ENCODE data around the gene USO1.

The USO1 gene

DNA sequence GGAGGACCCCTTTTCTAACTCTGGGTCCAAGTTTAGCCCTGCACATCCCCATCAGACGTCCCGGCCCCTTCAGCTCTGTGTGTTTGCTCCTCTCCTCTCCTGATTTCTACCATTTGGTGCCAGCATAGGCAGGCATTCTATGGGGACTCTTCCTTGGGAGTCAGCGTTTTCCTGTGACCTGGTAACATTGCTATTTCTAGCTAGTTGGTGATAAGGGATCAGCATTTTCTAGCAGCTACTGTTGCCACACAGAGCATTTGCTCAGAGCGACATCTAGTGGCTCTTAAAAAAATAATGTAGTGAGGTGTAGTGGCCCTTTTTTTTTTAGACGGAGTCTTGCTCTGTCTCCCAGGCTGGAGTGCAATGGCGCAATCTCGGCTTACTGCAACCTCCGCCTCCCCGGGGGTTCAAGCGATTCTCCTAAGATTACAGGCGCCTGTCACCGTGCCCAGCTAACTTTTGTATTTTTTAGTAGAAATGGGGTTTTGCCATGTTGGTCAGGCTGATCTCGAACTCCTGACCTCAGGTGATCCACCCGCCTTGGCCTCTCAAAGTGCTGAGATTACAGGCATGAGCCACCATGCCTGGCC is 123.9 kb downstream of the USO1 start:
- peak; percentile 85 for DNase-seq

DNA sequence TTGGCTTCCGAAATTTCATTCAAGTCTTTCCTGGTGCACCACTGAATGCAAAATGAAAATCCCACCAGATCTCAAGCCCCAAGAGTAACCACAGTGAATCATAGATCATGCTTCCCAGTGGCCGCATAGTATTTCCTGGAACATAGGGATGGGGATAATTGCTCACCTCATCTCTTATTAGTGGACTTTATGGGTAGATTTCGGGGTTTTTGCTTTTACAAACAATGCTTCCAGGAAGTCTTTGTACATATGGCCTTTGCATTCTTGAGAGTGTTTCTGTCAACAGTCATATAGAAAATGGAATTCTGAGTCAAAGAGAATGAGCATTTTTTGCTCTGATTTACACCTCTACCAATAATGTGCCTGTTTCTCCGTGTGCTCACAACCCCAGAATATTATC is 124.5 kb downstream of the USO1 start:
- peak; percentile 64 for DNase-seq

DNA sequence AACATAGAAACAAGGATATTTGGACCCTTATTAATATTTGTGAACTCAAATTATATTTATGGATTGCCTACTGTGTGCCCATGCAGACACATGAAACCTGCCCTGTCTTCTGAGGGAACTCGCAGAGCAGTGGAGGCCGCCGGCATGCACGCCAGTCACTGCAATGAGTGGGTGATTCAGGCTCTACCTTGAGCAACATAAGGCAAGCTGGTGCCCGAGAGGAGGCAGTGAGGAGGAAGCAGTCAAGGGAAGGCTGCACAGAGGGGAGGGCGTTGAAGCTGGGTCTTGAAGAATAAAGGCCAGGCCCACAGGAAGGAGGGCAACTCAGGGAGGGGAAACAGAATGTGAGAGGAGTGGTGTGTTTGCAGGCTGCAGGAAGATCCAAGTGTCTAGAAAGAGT is 125.1 kb downstream of the USO1 start:
- DNase-seq: peak; percentile 65

DNA sequence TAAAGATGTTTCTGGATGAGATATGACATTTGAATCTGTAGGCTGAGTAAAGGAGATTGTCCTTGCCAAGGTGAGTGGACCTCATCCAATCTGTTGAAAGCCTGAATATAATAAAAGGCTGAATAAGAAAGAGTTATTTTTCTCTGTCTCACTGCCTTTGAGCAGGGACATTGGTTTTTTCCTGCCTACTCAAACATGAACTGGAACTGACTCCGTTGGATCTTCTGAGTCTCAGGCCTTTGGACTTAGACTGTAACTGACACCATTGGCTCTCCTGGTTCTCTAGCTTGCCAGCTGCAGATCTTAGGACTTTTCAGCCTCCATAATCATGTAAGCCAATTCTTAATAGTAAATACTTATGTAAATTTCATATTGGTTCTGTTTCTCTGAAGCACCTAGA is 134.3 kb downstream of the USO1 start:
- DNase-seq: no peak

DNA sequence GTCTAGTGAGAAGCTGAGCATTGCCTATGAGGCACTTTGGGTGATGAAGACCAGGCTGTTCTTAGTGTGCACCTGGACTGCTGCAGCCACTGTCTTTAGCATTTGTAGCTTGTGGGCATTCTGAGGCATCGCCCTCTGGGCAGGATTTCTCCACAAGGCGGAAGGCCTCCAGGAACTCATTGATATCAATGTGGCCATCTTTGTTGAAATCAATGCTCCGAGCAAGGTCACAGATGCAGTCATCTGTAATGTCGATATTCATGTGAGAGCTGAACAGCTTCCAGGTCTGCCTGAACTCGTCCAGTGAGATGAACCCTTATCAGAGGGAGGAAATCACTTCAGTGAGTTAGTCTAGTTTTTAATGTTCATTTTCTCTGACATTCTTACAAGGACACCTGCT is 136.2 kb downstream of the USO1 start:
- DNase-seq: no peak
